ENCODE data around the gene PRRT1B.

- TF ChIP-seq CTCF (IDR thresholded peaks at IDR 0.05) (no peak), EZH2 (IDR thresholded peaks at IDR 0.05; ENCODE audit: borderline replicate concordance, insufficient read depth, low read depth, low read length, poor library complexity, severe bottlenecking) (no peak)
Measured at GRCh38 chr9:131584858-131585257, 39.5 kb downstream of the PRRT1B start.
